Measurements from ENCODE around the gene PAX7. TPM values are rescaled to one million over a fixed set of nuclear protein-coding genes. Genes with fewer than 3 reads are reported as not detected.

Gene PAX7
- total and polyA plus RNA-seq, 9 of the 15 experiments (the other 6 are each of a cell fraction or from before 2014, with no cell fraction given): not detected

GRCh38 chr1:18681423-18681835, 50.8 kb downstream of the PAX7 start (continued):
- TF ChIP-seq, protein P1, sequence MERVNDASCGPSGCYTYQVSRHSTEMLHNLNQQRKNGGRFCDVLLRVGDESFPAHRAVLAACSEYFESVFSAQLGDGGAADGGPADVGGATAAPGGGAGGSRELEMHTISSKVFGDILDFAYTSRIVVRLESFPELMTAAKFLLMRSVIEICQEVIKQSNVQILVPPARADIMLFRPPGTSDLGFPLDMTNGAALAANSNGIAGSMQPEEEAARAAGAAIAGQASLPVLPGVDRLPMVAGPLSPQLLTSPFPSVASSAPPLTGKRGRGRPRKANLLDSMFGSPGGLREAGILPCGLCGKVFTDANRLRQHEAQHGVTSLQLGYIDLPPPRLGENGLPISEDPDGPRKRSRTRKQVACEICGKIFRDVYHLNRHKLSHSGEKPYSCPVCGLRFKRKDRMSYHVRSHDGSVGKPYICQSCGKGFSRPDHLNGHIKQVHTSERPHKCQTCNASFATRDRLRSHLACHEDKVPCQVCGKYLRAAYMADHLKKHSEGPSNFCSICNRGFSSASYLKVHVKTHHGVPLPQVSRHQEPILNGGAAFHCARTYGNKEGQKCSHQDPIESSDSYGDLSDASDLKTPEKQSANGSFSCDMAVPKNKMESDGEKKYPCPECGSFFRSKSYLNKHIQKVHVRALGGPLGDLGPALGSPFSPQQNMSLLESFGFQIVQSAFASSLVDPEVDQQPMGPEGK (CRISPR knock-in tag; IDR thresholded peaks at IDR 0.05; ENCODE audit: borderline replicate concordance): no peak
- TF ChIP-seq ZNF644 (tag; IDR thresholded peaks at IDR 0.05; ENCODE audit: low read depth) (0 out of 2 replicates have a peak, but pooled peaks have one; percentile 51), BRF2 (IDR thresholded peaks at IDR 0.05; ENCODE audit: borderline replicate concordance, insufficient read depth, insufficient read length) (no peak), FOXP1 (CRISPR knock-in tag; IDR thresholded peaks at IDR 0.05) (no peak), HIVEP1 (CRISPR knock-in tag; IDR thresholded peaks at IDR 0.05) (no peak), BRD4 (IDR thresholded peaks at IDR 0.05) (no peak), HLTF (IDR thresholded peaks at IDR 0.05) (no peak), ZBTB17 (CRISPR knock-in tag; IDR thresholded peaks at IDR 0.05) (no peak), ETV5 (CRISPR knock-in tag; IDR thresholded peaks at IDR 0.05; ENCODE audit: low read depth) (no peak), EZH2 (IDR thresholded peaks at IDR 0.05; ENCODE audit: borderline replicate concordance, low read depth, low read length) (no peak), ATF7 (IDR thresholded peaks at IDR 0.05) (no peak), ZKSCAN3 (CRISPR knock-in tag; IDR thresholded peaks at IDR 0.05) (no peak), XRCC4 (IDR thresholded peaks at IDR 0.05; ENCODE audit: extremely low read depth, insufficient read depth, insufficient read length) (no peak), ERF (CRISPR knock-in tag; IDR thresholded peaks at IDR 0.05) (no peak), HNRNPK (IDR thresholded peaks at IDR 0.05; ENCODE audit: low read depth, low read length, poor library complexity, severe bottlenecking) (no peak), ZFP36 (IDR thresholded peaks at IDR 0.05; ENCODE audit: low read depth, low read length, partially characterized antibody) (peak; percentile 15), PHF8 (IDR thresholded peaks at IDR 0.05; ENCODE audit: borderline replicate concordance, low read length) (no peak), MTA1 (IDR thresholded peaks at IDR 0.05; ENCODE audit: borderline replicate concordance) (no peak), NFIC (IDR thresholded peaks at IDR 0.05) (0 out of 2 replicates have a peak, but pooled peaks have one; percentile 16), RBBP5 (IDR thresholded peaks at IDR 0.05; ENCODE audit: borderline replicate concordance, insufficient read depth, low read length, poor library complexity, severe bottlenecking) (no peak), POU5F1 (IDR thresholded peaks at IDR 0.05; ENCODE audit: borderline replicate concordance, low read depth, low read length, partially characterized antibody) (no peak), FOXK2 (conservative IDR thresholded peaks at IDR 0.05 in 1 of 2, IDR thresholded peaks at IDR 0.05 in 1 of 2; ENCODE audit: low read depth in 2 of 2) (no peak), PHB2 (IDR thresholded peaks at IDR 0.05; ENCODE audit: low read depth) (no peak), HMGXB4 (CRISPR knock-in tag; IDR thresholded peaks at IDR 0.05) (no peak), ESRRB (CRISPR knock-in tag; IDR thresholded peaks at IDR 0.05; ENCODE audit: borderline replicate concordance) (no peak), HDAC1 (IDR thresholded peaks at IDR 0.05) (no peak; a peak in 1 of 4 replicates)
